Measurements from ENCODE around the gene WDPCP. TPM values are rescaled to one million over a fixed set of nuclear protein-coding genes. Genes with fewer than 3 reads are reported as not detected.
"Not testable (repeated sequence)": the region's sequence is repeated elsewhere in the genome, so short reads cannot be mapped to it uniquely, and the experiment has no call there.

WDPCP gene
- total RNA-seq, 3 donors from 2014 or later: 3.5 to 7.5 (median 5.0) TPM

- no peak overlapping the region for H3K4me3 Mint-ChIP-seq
- H3K9me3 Mint-ChIP-seq: peaks cover 31% of the 10 kb centered on the region
- H3K36me3 Mint-ChIP-seq (ENCODE audit: insufficient read depth): peaks cover 7% of the 10 kb centered on the region
- ATAC-seq: no peak
- DNase-seq: no peak
- no peaks in the 10 kb centered on the region for H3K4me1 Mint-ChIP-seq (ENCODE audit: low read depth)
- H3K27me3 Mint-ChIP-seq (ENCODE audit: low read depth): no peaks in the 10 kb centered on the region
Observed at GRCh38 chr2:63118821-63119220, 469.5 kb downstream of the WDPCP start.

DNA sequence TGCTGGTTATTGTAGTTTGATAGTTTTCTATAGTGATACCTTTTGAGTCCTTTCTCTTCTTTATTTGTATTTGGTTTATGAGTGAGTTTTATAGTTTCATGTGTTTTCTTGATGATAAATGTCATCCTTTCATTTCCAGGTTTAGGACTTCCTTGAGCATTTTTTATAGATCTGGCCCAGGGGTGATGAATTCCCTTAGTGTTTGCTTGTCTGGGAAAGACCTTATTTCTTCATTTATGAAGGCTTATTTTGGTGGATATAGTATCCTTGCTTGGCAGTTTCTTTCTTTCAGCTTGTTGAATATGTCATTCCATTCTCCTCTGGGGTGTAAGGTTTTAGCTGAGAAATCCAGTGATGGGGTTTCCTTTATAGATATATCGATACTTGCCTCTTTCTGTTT lies 483.8 kb downstream of the WDPCP start:
- H3K4me3 Mint-ChIP-seq: no peak overlapping the region

DNA sequence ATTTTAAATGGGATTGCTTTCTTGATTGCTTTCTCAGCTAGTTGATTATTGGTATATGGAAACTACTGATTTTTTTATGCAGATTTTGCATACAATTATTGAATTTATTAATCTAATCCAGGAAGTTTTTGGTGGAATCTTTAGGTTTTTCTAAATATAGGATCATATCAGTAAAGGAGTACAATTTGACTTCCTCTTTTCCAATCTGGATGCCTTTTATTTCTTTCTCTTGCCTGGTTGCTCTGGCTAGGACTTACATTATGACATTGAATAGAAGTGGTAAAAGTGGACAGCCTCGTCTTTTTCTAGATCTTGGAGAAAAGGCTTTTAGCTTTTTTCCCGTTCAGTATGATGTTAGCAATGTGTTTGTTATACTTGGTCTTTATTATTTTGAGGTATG lies 486.3 kb downstream of the WDPCP start:
- peaks cover 3% of the 10 kb centered on the region for H3K36me3 Mint-ChIP-seq (ENCODE audit: insufficient read depth)
- ATAC-seq (no peak), DNase-seq (no peak)
- H3K27me3 Mint-ChIP-seq (ENCODE audit: low read depth): peaks cover 2% of the 10 kb centered on the region
- peaks cover 38% of the 10 kb centered on the region for H3K9me3 Mint-ChIP-seq
- H3K4me1 Mint-ChIP-seq (ENCODE audit: low read depth): no peaks in the 10 kb centered on the region
- H3K4me3 Mint-ChIP-seq: no peak overlapping the region

More for the DNA sequence above, 483.8 kb downstream of the WDPCP start:
- ATAC-seq (no peak), DNase-seq (no peak)
- peaks cover 2% of the 10 kb centered on the region for H3K27me3 Mint-ChIP-seq (ENCODE audit: low read depth)
- peaks cover 48% of the 10 kb centered on the region for H3K9me3 Mint-ChIP-seq
- H3K4me1 Mint-ChIP-seq (ENCODE audit: low read depth): no peaks in the 10 kb centered on the region
- peaks cover 3% of the 10 kb centered on the region for H3K36me3 Mint-ChIP-seq (ENCODE audit: insufficient read depth)

- ATAC-seq: no peak
- no peaks in the 10 kb centered on the region for H3K4me1 Mint-ChIP-seq (ENCODE audit: low read depth)
- peaks cover 3% of the 10 kb centered on the region for H3K36me3 Mint-ChIP-seq (ENCODE audit: insufficient read depth)
- DNase-seq: no peak
- H3K27me3 Mint-ChIP-seq (ENCODE audit: low read depth): peaks cover 7% of the 10 kb centered on the region
- peaks cover 19% of the 10 kb centered on the region for H3K9me3 Mint-ChIP-seq
- no peak overlapping the region for H3K4me3 Mint-ChIP-seq
Observed at GRCh38 chr2:63099032-63099431, 489.2 kb downstream of the WDPCP start.

GRCh38 chr2:63096491-63096890 lies 491.8 kb downstream of the WDPCP start:
- ATAC-seq (no peak), DNase-seq (no peak)
- Mint-ChIP-seq H3K4me1 (ENCODE audit: low read depth) (no peaks in the 10 kb centered on the region), H3K36me3 (ENCODE audit: insufficient read depth) (no peaks in the 10 kb centered on the region), H3K27me3 (ENCODE audit: low read depth) (peaks cover 6% of the 10 kb centered on the region), H3K9me3 (peaks cover 4% of the 10 kb centered on the region), H3K4me3 (no peak overlapping the region)

- no peak overlapping the region for H3K4me3 Mint-ChIP-seq
- ATAC-seq (no peak), DNase-seq (no peak)
- H3K27me3 Mint-ChIP-seq (ENCODE audit: low read depth): peaks cover 6% of the 10 kb centered on the region
- no peaks in the 10 kb centered on the region for H3K4me1 Mint-ChIP-seq (ENCODE audit: low read depth)
- H3K9me3 Mint-ChIP-seq: no peaks in the 10 kb centered on the region
- no peaks in the 10 kb centered on the region for H3K36me3 Mint-ChIP-seq (ENCODE audit: insufficient read depth)
Observed at GRCh38 chr2:63093502-63093901, 494.8 kb downstream of the WDPCP start.

DNA sequence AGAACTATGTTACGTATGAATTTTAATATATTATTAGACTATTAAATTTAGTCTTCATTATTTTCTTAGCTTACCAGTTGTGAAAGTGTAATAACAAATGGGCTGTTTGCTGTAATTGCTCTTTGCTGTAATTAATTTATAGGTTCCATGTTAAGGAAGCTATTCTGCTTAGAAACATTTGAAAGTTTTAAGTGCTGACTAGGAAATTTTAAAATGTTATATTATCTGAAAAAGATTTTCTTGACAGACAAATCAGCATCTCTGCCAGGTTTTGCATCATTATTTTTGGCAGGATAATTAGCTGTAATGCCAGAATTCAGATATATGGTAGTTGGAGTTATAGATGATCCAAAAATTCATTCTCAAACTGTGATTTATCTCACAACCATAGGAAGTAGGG lies 495.4 kb downstream of the WDPCP start:
- DNase-seq (no peak), ATAC-seq (no peak)
- Mint-ChIP-seq H3K4me1 (ENCODE audit: low read depth) (no peaks in the 10 kb centered on the region), H3K4me3 (no peak overlapping the region), H3K9me3 (no peaks in the 10 kb centered on the region), H3K27me3 (ENCODE audit: low read depth) (peaks cover 6% of the 10 kb centered on the region), H3K36me3 (ENCODE audit: insufficient read depth) (no peaks in the 10 kb centered on the region)

- no peak for DNase-seq
- no peak for ATAC-seq
- no peaks in the 10 kb centered on the region for H3K4me1 Mint-ChIP-seq (ENCODE audit: low read depth)
- H3K4me3 Mint-ChIP-seq: no peak overlapping the region
- no peaks in the 10 kb centered on the region for H3K9me3 Mint-ChIP-seq
- peaks cover 6% of the 10 kb centered on the region for H3K27me3 Mint-ChIP-seq (ENCODE audit: low read depth)
- no peaks in the 10 kb centered on the region for H3K36me3 Mint-ChIP-seq (ENCODE audit: insufficient read depth)
Observed at GRCh38 chr2:63092401-63092800, 495.9 kb downstream of the WDPCP start.

GRCh38 chr2:63086687-63087086 lies 501.6 kb downstream of the WDPCP start:
- DNase-seq (no peak), ATAC-seq (no peak)
- peaks cover 3% of the 10 kb centered on the region for H3K9me3 Mint-ChIP-seq
- no peaks in the 10 kb centered on the region for H3K36me3 Mint-ChIP-seq (ENCODE audit: insufficient read depth)
- no peak overlapping the region for H3K4me3 Mint-ChIP-seq
- no peaks in the 10 kb centered on the region for H3K4me1 Mint-ChIP-seq (ENCODE audit: low read depth)
- H3K27me3 Mint-ChIP-seq (ENCODE audit: low read depth): peaks cover 3% of the 10 kb centered on the region

GRCh38 chr2:63081404-63081803 lies 506.9 kb downstream of the WDPCP start:
- peaks cover 19% of the 10 kb centered on the region for H3K27me3 Mint-ChIP-seq (ENCODE audit: low read depth)
- ATAC-seq: no peak
- no peak overlapping the region for H3K4me3 Mint-ChIP-seq

GRCh38 chr2:63078852-63079606 lies 509.2 kb downstream of the WDPCP start:
- ATAC-seq (no peak), DNase-seq (no peak)
- H3K4me1 Mint-ChIP-seq (ENCODE audit: low read depth): no peaks in the 10 kb centered on the region
- H3K4me3 Mint-ChIP-seq: no peak overlapping the region
- H3K27me3 Mint-ChIP-seq (ENCODE audit: low read depth): peaks cover 16% of the 10 kb centered on the region
- H3K9me3 Mint-ChIP-seq: no peaks in the 10 kb centered on the region
- H3K36me3 Mint-ChIP-seq (ENCODE audit: insufficient read depth): no peaks in the 10 kb centered on the region

More at GRCh38 chr2:63081404-63081803, 506.9 kb downstream of the WDPCP start:
- Mint-ChIP-seq H3K36me3 (ENCODE audit: insufficient read depth) (no peaks in the 10 kb centered on the region), H3K4me1 (ENCODE audit: low read depth) (no peaks in the 10 kb centered on the region), H3K9me3 (peaks cover 3% of the 10 kb centered on the region)
- no peak for DNase-seq

GRCh38 chr2:63074399-63074798 lies 513.9 kb downstream of the WDPCP start:
- DNase-seq; H3K9me3 Mint-ChIP-seq; ATAC-seq; H3K4me1 Mint-ChIP-seq (ENCODE audit: low read depth); H3K36me3 Mint-ChIP-seq (ENCODE audit: insufficient read depth); H3K4me3 Mint-ChIP-seq: not testable (repeated sequence)
- peaks cover 10% of the 10 kb centered on the region for H3K27me3 Mint-ChIP-seq (ENCODE audit: low read depth)

- Mint-ChIP-seq H3K36me3 (ENCODE audit: insufficient read depth) (no peaks in the 10 kb centered on the region), H3K4me1 (ENCODE audit: low read depth) (no peaks in the 10 kb centered on the region), H3K27me3 (ENCODE audit: low read depth) (peaks cover 10% of the 10 kb centered on the region), H3K9me3 (no peaks in the 10 kb centered on the region), H3K4me3 (no peak overlapping the region)
- ATAC-seq: no peak
- no peak for DNase-seq
Observed at GRCh38 chr2:63073994-63074393, 514.3 kb downstream of the WDPCP start.

DNA sequence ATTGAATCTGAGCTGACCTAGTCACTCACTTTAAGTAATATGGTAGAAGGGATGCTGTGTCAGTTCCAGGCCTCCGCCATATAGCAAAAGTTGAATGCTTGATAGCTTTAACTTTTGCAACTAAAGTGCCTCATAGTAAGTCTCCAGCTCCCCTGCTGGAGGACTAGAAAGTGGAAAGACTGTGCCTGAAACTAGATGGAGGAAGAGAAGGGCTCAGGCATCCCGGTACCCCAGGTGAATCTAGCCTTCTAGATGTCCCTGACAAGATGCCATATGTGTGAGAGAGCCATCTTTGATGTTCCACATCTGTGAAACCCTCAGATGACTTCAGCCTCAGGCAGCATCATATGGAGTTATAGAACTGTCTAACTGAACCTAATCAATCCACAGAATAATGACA lies 516.6 kb downstream of the WDPCP start:
- ATAC-seq (no peak), DNase-seq (no peak)
- no peaks in the 10 kb centered on the region for H3K9me3 Mint-ChIP-seq
- peaks cover 8% of the 10 kb centered on the region for H3K27me3 Mint-ChIP-seq (ENCODE audit: low read depth)
- H3K36me3 Mint-ChIP-seq (ENCODE audit: insufficient read depth): no peaks in the 10 kb centered on the region
- H3K4me3 Mint-ChIP-seq: no peak overlapping the region
- no peaks in the 10 kb centered on the region for H3K4me1 Mint-ChIP-seq (ENCODE audit: low read depth)
